GM12891 (cell line): ENCODE results near the gene UIMC1.

ENCODE experiments used
- PAX5 ChIP-seq: IDR thresholded peaks from 2 replicates; pipeline ENCODE4 v1.6.1; 2011; ENCODE audit warnings: low read length, moderate library complexity, mild to moderate bottlenecking; ENCODE audit not compliant: insufficient read depth, severe bottlenecking
- POLR2A ChIP-seq: IDR thresholded peaks from 2 replicates; pipeline ENCODE4 v1.6.1; 2011; ENCODE audit warnings: low read depth, low read length, control low read depth
- POLR2AphosphoS5 ChIP-seq: IDR thresholded peaks from 2 replicates; pipeline ENCODE4 v1.6.1; 2011; ENCODE audit warnings: low read depth, low read length, control low read depth
- POU2F2 ChIP-seq: IDR thresholded peaks from 2 replicates; pipeline ENCODE4 v1.6.1; 2011; ENCODE audit warnings: low read depth, mild to moderate bottlenecking, control low read depth, low read length, moderate library complexity
- SPI1 ChIP-seq: IDR thresholded peaks from 2 replicates; pipeline ENCODE4 v1.6.1; 2011; ENCODE audit warnings: low read depth, low read length, control low read depth
- TAF1 ChIP-seq: IDR thresholded peaks from 2 replicates; pipeline ENCODE4 v1.6.1; 2011; ENCODE audit warnings: low read depth, low read length, control low read depth

- TF ChIP-seq POLR2A (no peak), POLR2AphosphoS5 (no peak), SPI1 (no peak), TAF1 (no peak), PAX5 (no peak), POU2F2 (no peak)
Measured at GRCh38 chr5:177043114-177043513, 36.5 kb upstream of the UIMC1 start.
